ENCODE measurements around the gene IKZF5. TPM values are rescaled to one million over a fixed set of nuclear protein-coding genes. Genes with fewer than 3 reads are reported as not detected.

IKZF5 gene
- polyA plus RNA-seq, 6 donors from 2014 or later: 12.1 to 18.7 (median 16.0) TPM

DNA sequence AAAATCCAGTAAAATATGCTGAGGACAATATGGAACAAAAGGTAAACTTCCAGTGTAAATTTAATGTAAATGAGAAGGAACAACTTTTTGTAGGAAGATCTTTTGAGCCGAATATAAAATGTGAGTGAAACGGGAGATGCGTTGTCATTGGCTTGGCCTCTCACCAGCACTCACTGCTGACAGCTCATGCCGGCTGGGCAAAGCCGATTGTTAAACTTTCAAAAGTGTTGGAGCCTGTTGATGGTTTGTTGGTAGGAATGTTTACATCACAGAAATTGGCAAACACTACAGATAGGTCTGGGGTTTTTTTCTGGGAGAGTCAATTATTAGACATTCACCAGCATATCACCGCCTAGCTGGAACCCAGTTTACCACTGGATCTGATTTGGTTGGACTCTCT is 22.3 kb downstream of the IKZF5 start:
- Mint-ChIP-seq H3K9me3 (no peaks in the 10 kb centered on the region), H3K4me1 (peaks cover under 1% of the 10 kb centered on the region in 3 donors), H3K27ac (no peak overlapping the region), H3K27me3 (no peaks in the 10 kb centered on the region), H3K36me3 (peaks cover 0 to 12% of the 10 kb centered on the region in 2 donors), H3K4me3 (no peak overlapping the region)
- ATAC-seq (ENCODE audit: low read depth in 2 of 2) (no peak), DNase-seq (no peak)

GRCh38 chr10:122984708-122985107 is 23.9 kb downstream of the IKZF5 start:
- peak overlapping the region in 1 of 8 donors; percentile 33 for H3K4me3 Mint-ChIP-seq

GRCh38 chr10:122983898-122984297 is 24.7 kb downstream of the IKZF5 start:
- no peak for ATAC-seq (ENCODE audit: low read depth in 2 of 2)
- DNase-seq: no peak
- Mint-ChIP-seq H3K4me3 (peak overlapping the region in 1 of 8 donors; percentile 38), H3K27ac (no peak overlapping the region), H3K9me3 (no peaks in the 10 kb centered on the region), H3K36me3 (peaks cover 0 to 12% of the 10 kb centered on the region in 2 donors), H3K4me1 (peaks cover 10 to 17% (median 16%) of the 10 kb centered on the region in 3 donors), H3K27me3 (no peaks in the 10 kb centered on the region)

More at GRCh38 chr10:122984708-122985107, 23.9 kb downstream of the IKZF5 start:
- H3K9me3 Mint-ChIP-seq: no peaks in the 10 kb centered on the region
- H3K27ac Mint-ChIP-seq: no peak overlapping the region
- H3K4me1 Mint-ChIP-seq: peaks cover 10 to 15% (median 15%) of the 10 kb centered on the region in 3 donors
- DNase-seq: no peak
- peaks cover 0 to 12% of the 10 kb centered on the region in 2 donors for H3K36me3 Mint-ChIP-seq
- no peak for ATAC-seq (ENCODE audit: low read depth in 2 of 2)
- no peaks in the 10 kb centered on the region for H3K27me3 Mint-ChIP-seq

DNA sequence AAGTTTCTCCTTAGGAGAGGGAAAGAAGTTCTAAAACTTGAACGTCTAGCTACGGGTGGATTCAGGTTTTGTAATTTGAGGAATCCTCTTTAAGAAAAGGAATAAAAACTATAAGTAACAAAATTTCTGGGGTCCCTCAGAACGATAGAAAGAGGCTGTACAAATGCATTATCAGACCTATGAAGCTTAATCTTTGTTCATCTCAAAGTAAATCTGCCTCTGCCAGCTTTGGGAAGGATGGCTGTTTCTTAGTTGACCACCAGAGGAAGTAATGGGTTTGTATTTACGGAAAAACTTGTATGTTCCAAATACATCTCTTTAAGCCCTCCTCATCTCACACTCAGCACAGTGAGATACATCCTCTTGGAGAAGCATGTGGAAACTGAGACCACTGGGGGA is 27.5 kb downstream of the IKZF5 start:
- Mint-ChIP-seq H3K27me3 (peaks cover 0 to 10% (median 0%) of the 10 kb centered on the region in 3 donors), H3K27ac (peak overlapping the region; percentile 59 to 97 (median 95)), H3K36me3 (peaks cover 0 to 8% of the 10 kb centered on the region in 2 donors), H3K4me1 (peaks cover 10 to 18% (median 16%) of the 10 kb centered on the region in 3 donors), H3K4me3 (peak overlapping the region; percentile 85 to 95 (median 92)), H3K9me3 (no peaks in the 10 kb centered on the region)
- ATAC-seq (ENCODE audit: low read depth in 2 of 2) (no peak), DNase-seq (peak; percentile 4)

GRCh38 chr10:122980209-122981065 is 28.2 kb downstream of the IKZF5 start, which contains the start of gene PSTK:
Gene PSTK (plus strand): TSS chr10:122980401. CDS start chr10:122980480, 79 bp downstream.
- Mint-ChIP-seq H3K27me3 (peaks cover 0 to 10% (median 3%) of the 10 kb centered on the region in 3 donors), H3K27ac (peak within 1 kb of the TSS; percentile 85 to 97 (median 95)), H3K4me3 (peak within 1 kb of the TSS; percentile 85 to 95 (median 92))

DNA sequence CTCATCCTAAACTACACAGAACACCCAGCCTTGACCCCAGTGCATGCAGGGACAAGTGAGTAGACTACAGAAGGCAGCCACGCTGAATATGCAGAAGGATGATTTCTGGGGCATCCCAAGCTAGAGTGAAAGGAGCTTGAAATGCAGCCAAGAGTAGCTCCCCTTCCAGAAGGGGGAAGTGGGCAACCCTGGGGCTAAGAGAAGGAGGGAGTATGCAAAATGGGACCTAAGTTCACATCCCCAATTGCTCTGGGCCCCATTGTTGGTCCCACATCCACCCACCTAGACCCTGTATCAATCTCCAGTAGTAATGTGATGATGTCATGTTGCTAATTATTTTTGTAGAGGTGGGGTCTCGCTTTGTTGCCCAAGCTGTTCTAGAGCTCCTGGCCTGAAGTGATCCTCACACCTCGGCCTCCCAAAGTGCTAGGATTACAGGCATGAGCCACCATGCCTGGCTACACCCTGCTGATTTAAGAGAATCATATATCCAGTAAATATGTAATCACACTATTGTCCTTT is 34.0 kb downstream of the IKZF5 start:
- peaks cover 0 to 2% (median 0%) of the 10 kb centered on the region in 3 donors for H3K4me1 Mint-ChIP-seq
- H3K4me3 Mint-ChIP-seq: no peak overlapping the region
- no peak for ATAC-seq (ENCODE audit: low read depth in 2 of 2)
- peaks cover 3 to 23% (median 10%) of the 10 kb centered on the region in 3 donors for H3K27me3 Mint-ChIP-seq
- no peak for DNase-seq
- no peak overlapping the region for H3K27ac Mint-ChIP-seq
- no peaks in the 10 kb centered on the region for H3K36me3 Mint-ChIP-seq
- peaks cover 0 to 1% (median 0%) of the 10 kb centered on the region in 7 donors for H3K9me3 Mint-ChIP-seq

More at GRCh38 chr10:122980209-122981065, 28.2 kb downstream of the IKZF5 start, which contains the start of gene PSTK:
- DNase-seq: peak; percentile 91
- peaks cover 10 to 18% (median 16%) of the 10 kb centered on the region in 3 donors for H3K4me1 Mint-ChIP-seq
- H3K9me3 Mint-ChIP-seq: no peaks in the 10 kb centered on the region
- peaks cover 0 to 8% of the 10 kb centered on the region in 2 donors for H3K36me3 Mint-ChIP-seq
- ATAC-seq (ENCODE audit: low read depth in 2 of 2): peak; percentile 92 to 93

GRCh38 chr10:122974023-122974422 is 34.6 kb downstream of the IKZF5 start:
- ATAC-seq (ENCODE audit: low read depth in 2 of 2) (no peak), DNase-seq (no peak)
- peaks cover 0 to 4% of the 10 kb centered on the region in 2 donors for H3K36me3 Mint-ChIP-seq
- H3K27me3 Mint-ChIP-seq: peaks cover 3 to 23% (median 10%) of the 10 kb centered on the region in 3 donors
- no peak overlapping the region for H3K4me3 Mint-ChIP-seq
- peaks cover 0 to 6% (median 3%) of the 10 kb centered on the region in 7 donors for H3K9me3 Mint-ChIP-seq
- no peak overlapping the region for H3K27ac Mint-ChIP-seq
- H3K4me1 Mint-ChIP-seq: peaks cover 0 to 2% (median 0%) of the 10 kb centered on the region in 3 donors

GRCh38 chr10:122968698-122969097 is 39.9 kb downstream of the IKZF5 start:
- Mint-ChIP-seq H3K4me3 (no peak overlapping the region), H3K4me1 (no peaks in the 10 kb centered on the region), H3K36me3 (peaks cover 19 to 36% of the 10 kb centered on the region in 2 donors), H3K9me3 (peaks cover 19 to 48% (median 31%) of the 10 kb centered on the region in 7 donors), H3K27ac (no peak overlapping the region), H3K27me3 (peaks cover 23 to 49% (median 36%) of the 10 kb centered on the region in 3 donors)
- ATAC-seq (ENCODE audit: low read depth in 2 of 2): no peak
- no peak for DNase-seq

GRCh38 chr10:122966879-122967278 is 41.7 kb downstream of the IKZF5 start:
- Mint-ChIP-seq H3K4me1 (no peaks in the 10 kb centered on the region), H3K27ac (no peak overlapping the region), H3K27me3 (peaks cover 23 to 49% (median 44%) of the 10 kb centered on the region in 3 donors), H3K4me3 (no peak overlapping the region), H3K9me3 (peaks cover 19 to 59% (median 31%) of the 10 kb centered on the region in 7 donors), H3K36me3 (peaks cover 19 to 47% of the 10 kb centered on the region in 2 donors)
- DNase-seq (no peak), ATAC-seq (ENCODE audit: low read depth in 2 of 2) (no peak)

GRCh38 chr10:122962405-122962804 is 46.2 kb downstream of the IKZF5 start:
- DNase-seq (no peak), ATAC-seq (ENCODE audit: low read depth in 2 of 2) (no peak)

GRCh38 chr10:122957474-122957873 is 51.1 kb downstream of the IKZF5 start:
- peaks cover 0 to 6% (median 4%) of the 10 kb centered on the region in 7 donors for H3K9me3 Mint-ChIP-seq
- peak overlapping the region in 1 of 8 donors; percentile 34 for H3K4me3 Mint-ChIP-seq
- ATAC-seq (ENCODE audit: low read depth in 2 of 2): no peak
- no peak overlapping the region for H3K27ac Mint-ChIP-seq
- DNase-seq: no peak
- H3K36me3 Mint-ChIP-seq: peaks cover 0 to 14% of the 10 kb centered on the region in 2 donors
- H3K4me1 Mint-ChIP-seq: peaks cover 12 to 21% (median 20%) of the 10 kb centered on the region in 3 donors
- peaks cover 16 to 26% (median 18%) of the 10 kb centered on the region in 3 donors for H3K27me3 Mint-ChIP-seq

More at GRCh38 chr10:122962405-122962804, 46.2 kb downstream of the IKZF5 start:
- Mint-ChIP-seq H3K36me3 (peaks cover 17 to 30% of the 10 kb centered on the region in 2 donors), H3K4me3 (no peak overlapping the region), H3K9me3 (peaks cover 10 to 38% (median 22%) of the 10 kb centered on the region in 7 donors), H3K27ac (no peak overlapping the region), H3K4me1 (no peaks in the 10 kb centered on the region), H3K27me3 (peaks cover 27 to 47% (median 43%) of the 10 kb centered on the region in 3 donors)

DNA sequence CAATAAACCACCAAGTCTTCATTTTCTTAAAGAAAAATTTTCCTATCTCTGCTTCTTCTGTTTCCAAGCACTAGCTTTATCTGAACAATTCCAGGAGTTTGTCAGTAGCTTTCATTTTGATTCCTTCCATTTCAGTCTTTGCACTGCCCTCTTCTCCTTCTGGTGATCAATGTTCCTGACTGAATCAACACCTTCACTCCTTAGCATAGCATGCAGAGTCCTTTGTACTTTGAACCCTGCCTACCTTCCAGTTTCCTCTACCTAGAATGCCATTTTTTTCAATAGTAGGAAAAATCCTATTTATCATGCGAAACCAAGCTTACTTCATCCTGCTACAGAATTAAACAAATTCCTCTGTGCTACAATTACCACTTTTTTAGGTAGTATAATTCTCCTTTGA is 52.7 kb downstream of the IKZF5 start:
- peak overlapping the region in 1 of 8 donors; percentile 41 for H3K4me3 Mint-ChIP-seq
- H3K27ac Mint-ChIP-seq: no peak overlapping the region
- H3K27me3 Mint-ChIP-seq: peaks cover 8 to 18% (median 15%) of the 10 kb centered on the region in 3 donors
- H3K36me3 Mint-ChIP-seq: peaks cover 0 to 7% of the 10 kb centered on the region in 2 donors
- DNase-seq (no peak), ATAC-seq (ENCODE audit: low read depth in 2 of 2) (no peak)
- H3K4me1 Mint-ChIP-seq: peaks cover 12 to 22% (median 22%) of the 10 kb centered on the region in 3 donors
- peaks cover 0 to 6% (median 4%) of the 10 kb centered on the region in 7 donors for H3K9me3 Mint-ChIP-seq

DNA sequence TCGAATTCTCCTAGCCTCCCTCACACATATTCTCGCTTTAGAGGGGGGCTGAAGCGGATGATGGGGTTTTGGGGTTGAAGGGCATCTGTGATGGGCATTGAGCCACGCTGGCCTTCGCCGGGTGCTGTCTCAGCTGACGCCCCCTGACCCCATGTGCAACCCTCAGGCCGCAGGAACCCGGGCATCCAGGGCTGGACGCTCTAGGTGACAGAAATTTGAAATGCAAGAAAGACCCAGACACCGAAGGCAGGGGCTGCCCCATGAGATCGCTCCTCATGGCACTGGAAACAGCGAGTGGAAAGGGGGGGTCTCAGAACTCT is 53.9 kb downstream of the IKZF5 start:
- Mint-ChIP-seq H3K27me3 (peaks cover under 1 to 15% (median 6%) of the 10 kb centered on the region in 3 donors), H3K36me3 (peaks cover under 1 to 7% of the 10 kb centered on the region in 2 donors), H3K4me3 (peak overlapping the region; percentile 41 to 97 (median 94)), H3K27ac (peak overlapping the region in 3 of 6 donors; percentile 87 to 95 (median 91)), H3K4me1 (peaks cover 15 to 28% (median 24%) of the 10 kb centered on the region in 3 donors), H3K9me3 (peaks cover 0 to 6% (median 4%) of the 10 kb centered on the region in 7 donors)
- DNase-seq: no peak
- ATAC-seq (ENCODE audit: low read depth in 2 of 2): no peak

All from naive B cell (primary cell).